GM19438 (cell line): Measurements from ENCODE around the gene OR11H7.
"Not testable (repeated sequence)": the region's sequence is repeated elsewhere in the genome, so short reads cannot be mapped to it uniquely, and the experiment has no call there.

Source experiments
- ATAC-seq: cut with Tn5 transposase; IDR thresholded peaks from one replicate; pipeline ENCODE4 v1.9.1; 2021; ENCODE audit warnings: low read depth; ENCODE audit not compliant: unreplicated experiment

Gene OR11H7

DNA sequence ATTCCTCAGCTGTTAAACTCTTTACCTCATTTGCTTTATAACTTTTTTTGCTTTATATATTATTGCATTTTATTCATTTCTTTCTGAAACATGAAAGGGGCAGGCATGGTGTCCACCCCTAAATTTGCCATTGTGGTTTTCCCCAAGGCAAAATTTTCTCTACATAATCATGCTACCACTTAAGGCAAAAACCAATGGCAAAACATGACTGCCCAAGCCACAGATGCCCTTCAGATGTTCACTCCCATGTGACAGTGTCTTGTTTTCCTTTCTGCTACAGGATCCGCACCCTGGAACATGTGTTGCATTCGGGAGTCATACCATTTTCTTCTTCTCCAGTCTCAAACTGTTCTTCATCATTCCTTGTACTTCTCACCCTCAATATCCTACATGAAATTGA lies 48.6 kb downstream of the OR11H7 start:
- no peak for ATAC-seq

DNA sequence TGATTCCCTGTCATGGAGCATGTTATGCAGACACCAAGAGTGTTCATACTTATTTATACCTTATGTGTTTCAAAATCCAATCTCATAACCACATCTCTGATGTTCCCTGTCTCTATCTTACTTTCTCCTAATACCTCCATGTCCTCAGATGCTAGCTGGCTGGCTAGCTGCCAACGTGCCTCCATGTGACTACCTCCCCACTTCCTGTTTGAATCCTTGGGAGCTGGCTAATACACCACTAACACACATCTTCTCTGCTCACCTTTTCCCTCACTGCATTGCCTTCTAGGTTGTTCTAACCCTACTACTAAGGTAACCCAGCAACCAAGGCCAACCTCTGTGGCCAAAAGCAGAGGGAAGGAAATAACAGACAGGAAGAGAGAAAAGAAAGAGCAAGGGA lies 49.6 kb downstream of the OR11H7 start:
- ATAC-seq, result no peak

DNA sequence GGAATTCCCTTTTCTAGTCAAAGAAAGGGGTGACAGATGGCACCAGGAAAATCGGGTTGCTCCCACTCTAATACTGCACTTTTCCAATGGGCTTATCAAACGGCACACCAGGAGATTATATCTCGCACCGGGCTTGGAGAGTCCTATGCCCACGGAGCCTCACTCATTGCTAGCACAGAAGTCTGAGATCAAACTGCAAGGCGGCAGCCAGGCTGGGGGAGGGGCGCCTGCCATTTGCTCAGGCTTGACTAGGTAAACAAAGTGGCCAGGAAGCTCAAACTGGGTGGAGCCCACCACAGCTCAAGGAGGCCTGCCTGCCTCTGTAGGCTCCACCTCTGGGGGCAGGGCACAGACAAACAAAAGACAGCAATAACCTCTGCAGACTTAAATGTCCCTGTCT lies 51.5 kb downstream of the OR11H7 start:
- not testable (repeated sequence) for ATAC-seq
